ENCODE data around the gene PSME2. TPM values are rescaled to one million over a fixed set of nuclear protein-coding genes. Genes with fewer than 3 reads are reported as not detected.

PSME2 gene
- total RNA-seq, 1 experiment from 2014 or later = 172 TPM

DNA sequence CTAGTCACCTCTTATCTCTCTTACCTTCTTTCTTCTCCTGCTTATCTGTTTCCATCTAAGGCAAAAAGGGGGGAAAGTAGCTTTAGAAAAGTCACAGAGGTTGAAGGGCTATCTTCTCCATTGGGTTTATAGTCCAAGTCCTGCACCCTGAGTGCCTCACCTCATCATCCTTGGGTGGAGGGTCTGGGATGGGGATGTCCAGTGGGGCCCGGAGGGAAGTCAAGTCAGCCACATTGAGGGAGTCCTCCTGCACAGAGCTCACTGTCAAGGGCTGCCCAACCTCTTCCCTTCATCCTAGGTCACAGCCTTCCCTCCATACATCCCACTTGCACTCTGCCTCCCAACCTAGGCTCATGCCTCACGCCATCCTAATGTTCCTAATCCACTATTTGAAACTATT is 1.2 kb downstream of the PSME2 start:
- Histone ChIP-seq H3K36me3 (ENCODE audit: insufficient read depth, low read length, poor library complexity, severe bottlenecking) (peaks cover 23% of the 10 kb centered on the region), H3K27ac (ENCODE audit: low read depth, low read length, poor library complexity, severe bottlenecking) (no peak overlapping the region)
- intact Hi-C loops (cut with micrococcal nuclease; ENCODE audit: unreplicated experiment) = loop anchor here (5.0 kb wide), 1 partner anchor 42 kb away; the partner anchor contains the start of gene IPO4

DNA sequence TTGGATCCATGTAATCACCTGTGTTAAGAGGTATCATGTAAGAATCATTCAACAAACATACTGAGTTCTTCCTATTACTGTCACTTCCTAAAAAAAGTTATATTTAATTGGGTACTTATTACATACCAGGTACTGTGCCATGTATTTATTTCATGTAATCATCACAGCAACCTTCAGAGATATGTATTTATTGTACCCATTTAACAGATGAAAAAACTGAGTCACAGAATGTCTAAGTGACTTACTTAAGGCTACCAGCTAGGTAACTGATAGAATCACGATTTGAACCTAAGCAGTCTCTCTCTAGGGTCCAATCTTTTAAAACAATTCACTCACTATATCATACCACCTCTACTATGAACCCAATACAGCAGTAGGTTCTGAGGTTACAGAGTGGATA is 2.0 kb downstream of the PSME2 start:
- intact Hi-C loops (cut with micrococcal nuclease; ENCODE audit: unreplicated experiment) = no loop called here
- Histone ChIP-seq H3K4me1 (ENCODE audit: insufficient read depth, low read length, poor library complexity, severe bottlenecking) (peaks cover 16% of the 10 kb centered on the region), H3K27ac (ENCODE audit: low read depth, low read length, poor library complexity, severe bottlenecking) (no peak overlapping the region), H3K4me3 (ENCODE audit: low read depth, low read length, poor library complexity, severe bottlenecking) (no peak overlapping the region), H3K36me3 (ENCODE audit: insufficient read depth, low read length, poor library complexity, severe bottlenecking) (peaks cover 25% of the 10 kb centered on the region), H3K27me3 (replicated peaks; ENCODE audit: insufficient read depth, low read depth, low read length, poor library complexity) (no peaks in the 10 kb centered on the region), H3K9me3 (ENCODE audit: low read depth, low read length, poor library complexity, severe bottlenecking) (no peaks in the 10 kb centered on the region)
- CTCF ChIA-PET = no interaction called here
- TF ChIP-seq EZH2 (IDR thresholded peaks at IDR 0.05; ENCODE audit: borderline replicate concordance, low read depth, low read length, poor library complexity, severe bottlenecking) = no peak
- TF ChIP-seq, protein P1, sequence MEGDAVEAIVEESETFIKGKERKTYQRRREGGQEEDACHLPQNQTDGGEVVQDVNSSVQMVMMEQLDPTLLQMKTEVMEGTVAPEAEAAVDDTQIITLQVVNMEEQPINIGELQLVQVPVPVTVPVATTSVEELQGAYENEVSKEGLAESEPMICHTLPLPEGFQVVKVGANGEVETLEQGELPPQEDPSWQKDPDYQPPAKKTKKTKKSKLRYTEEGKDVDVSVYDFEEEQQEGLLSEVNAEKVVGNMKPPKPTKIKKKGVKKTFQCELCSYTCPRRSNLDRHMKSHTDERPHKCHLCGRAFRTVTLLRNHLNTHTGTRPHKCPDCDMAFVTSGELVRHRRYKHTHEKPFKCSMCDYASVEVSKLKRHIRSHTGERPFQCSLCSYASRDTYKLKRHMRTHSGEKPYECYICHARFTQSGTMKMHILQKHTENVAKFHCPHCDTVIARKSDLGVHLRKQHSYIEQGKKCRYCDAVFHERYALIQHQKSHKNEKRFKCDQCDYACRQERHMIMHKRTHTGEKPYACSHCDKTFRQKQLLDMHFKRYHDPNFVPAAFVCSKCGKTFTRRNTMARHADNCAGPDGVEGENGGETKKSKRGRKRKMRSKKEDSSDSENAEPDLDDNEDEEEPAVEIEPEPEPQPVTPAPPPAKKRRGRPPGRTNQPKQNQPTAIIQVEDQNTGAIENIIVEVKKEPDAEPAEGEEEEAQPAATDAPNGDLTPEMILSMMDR (conservative IDR thresholded peaks at IDR 0.05; ENCODE audit: low read depth, low read length) = no peak
- BruUV-seq (replicated peaks) = no TSS peak
- POLR2A ChIA-PET (ENCODE audit: low non-redundant PET) = no interaction called here
- no peak for DNase-seq (ENCODE audit: low spot score)

More for the DNA sequence above, 1.2 kb downstream of the PSME2 start:
- no peak for DNase-seq (ENCODE audit: low spot score)
- Histone ChIP-seq H3K4me3 (ENCODE audit: low read depth, low read length, poor library complexity, severe bottlenecking) (peak overlapping the region; percentile 90), H3K9me3 (ENCODE audit: low read depth, low read length, poor library complexity, severe bottlenecking) (no peaks in the 10 kb centered on the region), H3K4me1 (ENCODE audit: insufficient read depth, low read length, poor library complexity, severe bottlenecking) (peaks cover 12% of the 10 kb centered on the region), H3K27me3 (replicated peaks; ENCODE audit: insufficient read depth, low read depth, low read length, poor library complexity) (no peaks in the 10 kb centered on the region)
- ChIA-PET CTCF (no interaction called here), POLR2A (ENCODE audit: low non-redundant PET) (no interaction called here)
- no TSS peak for BruUV-seq (replicated peaks)
- no peak for TF ChIP-seq EZH2 (IDR thresholded peaks at IDR 0.05; ENCODE audit: borderline replicate concordance, low read depth, low read length, poor library complexity, severe bottlenecking)
- TF ChIP-seq, protein P1 (conservative IDR thresholded peaks at IDR 0.05; ENCODE audit: low read depth, low read length) = no peak

DNA sequence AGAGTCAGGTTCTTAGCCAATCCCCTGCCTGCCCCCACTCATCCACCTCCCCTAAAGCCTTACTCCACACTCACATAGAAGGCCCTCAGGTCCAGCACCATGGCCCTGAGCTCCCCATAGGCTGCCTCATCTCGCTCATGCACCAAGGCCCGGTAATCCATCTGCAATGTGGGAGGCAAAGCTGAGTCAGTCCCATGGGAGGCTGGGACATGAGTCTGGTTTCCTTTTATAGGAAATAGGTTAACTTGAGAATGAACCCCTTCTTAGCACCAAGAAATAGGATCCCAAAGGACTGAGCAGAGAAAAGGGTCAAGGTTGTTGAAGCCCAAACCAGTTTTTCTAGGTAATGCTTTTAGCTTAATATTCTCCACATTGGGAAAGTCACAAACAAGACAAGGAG is 2.9 kb downstream of the PSME2 start:
- H3K27me3 ChIP-seq (replicated peaks; ENCODE audit: insufficient read depth, low read depth, low read length, poor library complexity) = no peaks in the 10 kb centered on the region
- no peaks in the 10 kb centered on the region for H3K9me3 ChIP-seq (ENCODE audit: low read depth, low read length, poor library complexity, severe bottlenecking)
- ChIA-PET CTCF (no interaction called here), POLR2A (ENCODE audit: low non-redundant PET) (no interaction called here)
- BruUV-seq (replicated peaks) = no TSS peak
- no peak overlapping the region for H3K27ac ChIP-seq (ENCODE audit: low read depth, low read length, poor library complexity, severe bottlenecking)
- peaks cover 18% of the 10 kb centered on the region for H3K4me1 ChIP-seq (ENCODE audit: insufficient read depth, low read length, poor library complexity, severe bottlenecking)
- H3K4me3 ChIP-seq (ENCODE audit: low read depth, low read length, poor library complexity, severe bottlenecking) = no peak overlapping the region
- no peak for TF ChIP-seq EZH2 (IDR thresholded peaks at IDR 0.05; ENCODE audit: borderline replicate concordance, low read depth, low read length, poor library complexity, severe bottlenecking)
- TF ChIP-seq, protein P1 (conservative IDR thresholded peaks at IDR 0.05; ENCODE audit: low read depth, low read length) = no peak
- intact Hi-C loops (cut with micrococcal nuclease; ENCODE audit: unreplicated experiment) = no loop called here
- DNase-seq (ENCODE audit: low spot score) = no peak
- H3K36me3 ChIP-seq (ENCODE audit: insufficient read depth, low read length, poor library complexity, severe bottlenecking) = peaks cover 27% of the 10 kb centered on the region

All from A673 (cell line).